ENCODE measurements around the gene NOS3.
"Not testable (repeated sequence)": the region's sequence is repeated elsewhere in the genome, so short reads cannot be mapped to it uniquely, and the experiment has no call there.

Gene NOS3

GRCh38 chr7:151040616-151041375 lies 50.0 kb downstream of the NOS3 start:
- DNase-seq: no peak

GRCh38 chr7:151043449-151043848 lies 52.6 kb downstream of the NOS3 start:
- DNase-seq: not testable (repeated sequence)

GRCh38 chr7:151043959-151044358 lies 53.1 kb downstream of the NOS3 start:
- DNase-seq: no peak

- DNase-seq: no peak
These were observed 54.4 kb downstream of the NOS3 start for GRCh38 chr7:151045262-151045661.

- no peak for DNase-seq
These were observed 55.1 kb downstream of the NOS3 start for GRCh38 chr7:151045967-151046366.

- no peak for DNase-seq
These were observed 56.1 kb downstream of the NOS3 start for GRCh38 chr7:151046603-151047573.

- DNase-seq: no peak
These were observed 57.4 kb downstream of the NOS3 start, which contains the start of gene ASIC3 for GRCh38 chr7:151047976-151048815. Gene ASIC3 (plus strand): TSS chr7:151048531. CDS start chr7:151048886, 355 bp downstream.

GRCh38 chr7:151048911-151049463 lies 58.2 kb downstream of the NOS3 start:
- no peak for DNase-seq

GRCh38 chr7:151051108-151051507 lies 60.3 kb downstream of the NOS3 start:
- peak; percentile 72 for DNase-seq

GRCh38 chr7:151053096-151053495 lies 62.3 kb downstream of the NOS3 start:
- no peak for DNase-seq

- no peak for DNase-seq
These were observed 62.9 kb downstream of the NOS3 start for GRCh38 chr7:151053751-151054150.

- DNase-seq: no peak
These were observed 65.5 kb downstream of the NOS3 start for GRCh38 chr7:151056283-151056665.

GRCh38 chr7:151056666-151057505 lies 66.1 kb downstream of the NOS3 start:
- DNase-seq: no peak

GRCh38 chr7:151057506-151057988 lies 66.7 kb downstream of the NOS3 start, which contains the start of gene CDK5:
Gene CDK5 (minus strand): TSS chr7:151057897. CDS start chr7:151057848, 49 bp downstream.
- no peak for DNase-seq

- peak; percentile 99 for DNase-seq
These were observed 67.4 kb downstream of the NOS3 start for GRCh38 chr7:151057989-151058780.

GRCh38 chr7:151058781-151059366 lies 68.1 kb downstream of the NOS3 start:
- peak; percentile 65 for DNase-seq

- peak; percentile 67 for DNase-seq
These were observed 68.7 kb downstream of the NOS3 start, which contains the start of gene SLC4A2 for GRCh38 chr7:151059367-151060112. Gene SLC4A2 (plus strand): TSS chr7:151059589. CDS start chr7:151061988, 2,399 bp downstream.

GRCh38 chr7:151060113-151060415 lies 69.2 kb downstream of the NOS3 start:
- DNase-seq: no peak

Data from retina (tissue), 1 donor.